Gastroesophageal sphincter (tissue), 4 donors: ENCODE data around the gene USP15. TPM values are rescaled to one million over a fixed set of nuclear protein-coding genes. Genes with fewer than 3 reads are reported as not detected.

Experiments
- ATAC-seq: fragments of 150-250 bp; one replicate; pipeline ENCODE4 v1.9.1; 2016; ENCODE audit warnings: mild to moderate bottlenecking, moderate library complexity
- H3K27ac ChIP-seq, 4 donors: fragments of 200-600 bp; sonication (generic) in 3 of 4; 1 replicate in 3 of 4; 2 replicates in 1 of 4; pipeline ENCODE4 v1.5.1; 2016 to 2019
- H3K27me3 ChIP-seq: fragments of 200-600 bp; sonication (generic); one replicate; pipeline ENCODE4 v1.5.1; 2019
- H3K36me3 ChIP-seq, 2 donors: fragments of 200-600 bp; sonication (generic); one replicate each; pipeline ENCODE4 v1.5.1; 2019; ENCODE audit warnings: control low read depth in 1 of 2
- H3K4me1 ChIP-seq, 3 donors: fragments of 200-600 bp; sonication (generic); 1 replicate in 2 of 3; 2 replicates in 1 of 3; pipeline ENCODE4 v1.5.1; 2016 to 2019; ENCODE audit warnings: control low read depth in 2 of 3
- H3K4me3 ChIP-seq, 2 donors: fragments of 200-600 bp; sonication (generic); one replicate each; pipeline ENCODE4 v1.5.1; 2019; ENCODE audit warnings: mild to moderate bottlenecking in 1 of 2, moderate library complexity in 1 of 2
- H3K9me3 ChIP-seq, 3 donors: fragments of 200-600 bp; sonication (generic); one replicate each; pipeline ENCODE4 v1.5.1; 2017 to 2019; ENCODE audit warnings: control low read depth in 2 of 3
- EP300 ChIP-seq: sonication (generic); formaldehyde crosslinking; IDR thresholded peaks from one replicate; pipeline ENCODE4 v1.6.1; 2017; ENCODE audit warnings: antibody characterized with exemption, mild to moderate bottlenecking
- POLR2A ChIP-seq, 2 donors: fragments of 450-650 bp; IDR thresholded peaks; one replicate each; pipeline ENCODE4 v1.6.1; 2017; ENCODE audit warnings: antibody characterized with exemption in 2 of 2, mild to moderate bottlenecking in 2 of 2, moderate library complexity in 1 of 2
- POLR2AphosphoS5 ChIP-seq: sonication (generic); formaldehyde crosslinking; IDR thresholded peaks from one replicate; pipeline ENCODE4 v1.6.1; 2017; ENCODE audit warnings: antibody characterized with exemption
- WGBS, 2 donors: methylation state at CpG; one replicate each; pipeline ENCODE4 v1.1.5; 2018; ENCODE audit warnings: low coverage in 1 of 2; 5-methylcytosine and 5-hydroxymethylcytosine counted together
- total RNA-seq, 4 donors: library from RNA; depleted of rRNA; stranded (reverse); fragments of >200 nt; gene quantifications; one replicate each; pipeline ENCODE4 v1.1.0, GENCODE V29; 2016
- TF ChIP-seq, protein P1 (sequence below), 4 experiments: fragments of 200-600 bp in 2 of 4; fragments of 450-650 bp in 2 of 4; sonication (generic) in 1 of 4; IDR thresholded peaks; one replicate each; pipeline ENCODE4 v1.5.1; 2017 to 2019; ENCODE audit warnings: antibody characterized with exemption in 4 of 4, mild to moderate bottlenecking in 2 of 4, moderate library complexity in 2 of 4

Gene USP15
- total RNA-seq = 10 to 100 TPM; 33.6 to 84.8 (median 70.0) TPM

DNA sequence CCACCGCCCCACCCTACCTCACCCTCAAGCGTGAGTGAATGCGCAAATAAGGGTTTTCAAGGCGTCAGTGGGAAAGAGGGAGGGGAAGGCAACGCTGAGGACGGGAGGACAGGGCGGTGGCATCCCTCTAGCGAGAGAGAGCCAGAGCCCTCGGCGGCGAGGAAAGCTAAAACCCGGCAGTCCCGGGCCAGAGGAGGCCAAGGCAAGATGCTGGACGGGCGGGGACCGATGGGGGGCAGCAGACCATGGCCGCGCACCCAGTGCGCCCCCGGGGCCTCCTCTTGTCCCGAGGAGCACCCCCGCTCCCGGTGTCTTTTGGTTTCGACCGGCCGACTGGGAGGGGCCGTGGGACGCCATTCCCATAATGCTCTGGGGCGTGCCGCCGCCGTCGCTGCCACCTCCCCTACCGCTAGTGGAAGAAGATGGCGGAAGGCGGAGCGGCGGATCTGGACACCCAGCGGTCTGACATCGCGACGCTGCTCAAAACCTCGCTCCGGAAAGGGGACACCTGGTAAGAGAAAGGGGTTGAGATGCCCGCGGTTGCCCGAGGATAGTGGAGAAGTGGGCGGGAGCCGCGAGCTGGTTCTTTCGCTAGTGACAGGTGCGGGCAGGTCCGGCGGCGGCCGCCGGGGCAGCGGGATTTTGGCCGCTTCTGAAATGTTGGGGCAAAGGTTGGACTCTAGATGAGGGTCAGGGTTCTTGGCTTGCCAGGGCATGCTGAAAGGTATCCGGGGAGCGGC is at the start of gene USP15:
USP15 (plus strand) TSS at position 412 of the 740 bp plus-strand sequence; CDS start at position 423, 11 bp downstream.
- ATAC-seq = peak; percentile 96
- H3K4me3 ChIP-seq = peak within 1 kb of the TSS; percentile 83 to 95
- peak within 1 kb of the TSS; percentile 87 to 96 (median 90) for H3K27ac ChIP-seq
- H3K36me3 ChIP-seq = no peaks in the 10 kb centered on the region
- no CpG with 5 or more reads among the region's 61 CpGs for WGBS, 2 donors
- H3K27me3 ChIP-seq = no peaks in the 10 kb centered on the region
- H3K4me1 ChIP-seq = peaks cover 15 to 75% (median 15%) of the 10 kb centered on the region in 3 donors
- no peak for TF ChIP-seq EP300
- TF ChIP-seq, protein P1, sequence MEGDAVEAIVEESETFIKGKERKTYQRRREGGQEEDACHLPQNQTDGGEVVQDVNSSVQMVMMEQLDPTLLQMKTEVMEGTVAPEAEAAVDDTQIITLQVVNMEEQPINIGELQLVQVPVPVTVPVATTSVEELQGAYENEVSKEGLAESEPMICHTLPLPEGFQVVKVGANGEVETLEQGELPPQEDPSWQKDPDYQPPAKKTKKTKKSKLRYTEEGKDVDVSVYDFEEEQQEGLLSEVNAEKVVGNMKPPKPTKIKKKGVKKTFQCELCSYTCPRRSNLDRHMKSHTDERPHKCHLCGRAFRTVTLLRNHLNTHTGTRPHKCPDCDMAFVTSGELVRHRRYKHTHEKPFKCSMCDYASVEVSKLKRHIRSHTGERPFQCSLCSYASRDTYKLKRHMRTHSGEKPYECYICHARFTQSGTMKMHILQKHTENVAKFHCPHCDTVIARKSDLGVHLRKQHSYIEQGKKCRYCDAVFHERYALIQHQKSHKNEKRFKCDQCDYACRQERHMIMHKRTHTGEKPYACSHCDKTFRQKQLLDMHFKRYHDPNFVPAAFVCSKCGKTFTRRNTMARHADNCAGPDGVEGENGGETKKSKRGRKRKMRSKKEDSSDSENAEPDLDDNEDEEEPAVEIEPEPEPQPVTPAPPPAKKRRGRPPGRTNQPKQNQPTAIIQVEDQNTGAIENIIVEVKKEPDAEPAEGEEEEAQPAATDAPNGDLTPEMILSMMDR (IDR thresholded peaks at IDR 0.05) = peak in 3 of 4 experiments; percentile 45 to 67 (median 57)
- peak; percentile 44 to 68 for TF ChIP-seq POLR2A (IDR thresholded peaks at IDR 0.05)
- TF ChIP-seq POLR2AphosphoS5 = peak; percentile 75
- no peaks in the 10 kb centered on the region for H3K9me3 ChIP-seq

DNA sequence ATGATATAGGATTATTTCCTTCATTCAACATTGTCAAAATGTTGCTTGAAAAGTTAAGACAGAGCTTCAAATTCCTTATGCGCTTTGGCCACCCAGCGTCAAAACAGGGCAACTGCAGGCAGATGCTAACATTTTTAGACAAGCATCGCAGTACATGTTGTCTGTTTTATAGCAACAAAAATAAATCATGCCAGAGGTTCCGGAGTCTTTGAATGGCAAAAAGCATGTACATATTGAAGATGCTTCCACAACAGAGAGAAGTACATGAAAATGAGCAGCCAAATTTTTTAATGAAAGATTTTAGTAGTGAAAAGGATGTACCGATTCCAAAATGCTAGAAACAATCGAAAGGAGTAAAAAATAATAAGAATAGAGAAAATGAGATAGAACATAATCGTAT is 49.8 kb upstream of the USP15 start:
- no peak for ATAC-seq
- WGBS, 2 donors = 0 to 28% methylated on average over 4 to 7 of the region's 7 CpGs
- TF ChIP-seq EP300 (no peak), POLR2AphosphoS5 (no peak)
- TF ChIP-seq, protein P1 (IDR thresholded peaks at IDR 0.05) = peak; percentile 60 to 70 (median 68)
- H3K27ac ChIP-seq = no peak overlapping the region
- H3K27me3 ChIP-seq = peaks cover 3% of the 10 kb centered on the region
- no peaks in the 10 kb centered on the region for H3K36me3 ChIP-seq
- no peak overlapping the region for H3K4me3 ChIP-seq
- no peaks in the 10 kb centered on the region for H3K4me1 ChIP-seq
- no peaks in the 10 kb centered on the region for H3K9me3 ChIP-seq

DNA sequence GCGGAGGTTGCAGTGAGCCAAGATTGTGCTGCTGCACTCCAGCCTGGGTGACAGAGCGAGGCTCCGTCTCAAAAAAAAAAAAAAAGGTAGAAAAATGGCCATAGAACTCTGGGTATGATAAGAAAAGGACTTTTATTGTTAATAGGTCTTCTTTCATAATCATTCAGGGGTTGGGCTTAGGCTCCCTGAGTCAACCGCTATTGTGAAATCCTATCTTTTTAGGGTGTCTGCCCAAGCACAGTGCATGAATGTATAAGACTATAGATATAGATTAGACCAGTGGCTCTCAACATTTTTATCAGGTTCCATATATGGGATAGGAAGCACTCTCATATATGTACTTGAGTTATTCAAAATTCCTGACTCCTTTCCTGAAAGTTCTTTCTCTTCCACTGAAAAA is 48.7 kb upstream of the USP15 start:
- WGBS, 2 donors = 89 to 91% methylated on average over 3 of the region's 4 CpGs
- Histone ChIP-seq H3K9me3 (no peaks in the 10 kb centered on the region), H3K4me1 (no peaks in the 10 kb centered on the region), H3K4me3 (no peak overlapping the region), H3K36me3 (no peaks in the 10 kb centered on the region), H3K27me3 (no peaks in the 10 kb centered on the region), H3K27ac (no peak overlapping the region)
- TF ChIP-seq EP300 (no peak), POLR2A (IDR thresholded peaks at IDR 0.05) (no peak), POLR2AphosphoS5 (no peak)
- TF ChIP-seq, protein P1 (IDR thresholded peaks at IDR 0.05) = no peak
- no peak for ATAC-seq

DNA sequence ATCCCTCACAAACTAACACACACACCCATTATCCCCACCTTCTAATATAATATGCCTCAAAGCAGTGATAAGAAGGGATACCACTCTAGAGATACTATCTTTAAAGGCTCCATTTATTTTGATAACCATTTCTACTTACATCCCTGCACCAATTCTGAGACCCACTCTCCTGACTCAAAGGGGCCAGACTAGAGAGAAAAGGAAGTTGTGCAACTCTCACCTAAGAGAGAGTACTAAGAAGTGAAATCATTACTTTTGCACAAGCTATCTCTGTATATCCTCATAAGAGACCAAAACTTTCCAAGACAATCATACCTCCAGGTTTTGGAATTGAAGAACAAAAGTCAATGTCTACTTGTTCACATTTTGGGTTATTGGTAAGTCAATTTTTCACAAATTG is 45.4 kb upstream of the USP15 start:
- Histone ChIP-seq H3K4me3 (no peak overlapping the region), H3K27me3 (no peaks in the 10 kb centered on the region), H3K36me3 (no peaks in the 10 kb centered on the region), H3K4me1 (no peaks in the 10 kb centered on the region), H3K9me3 (no peaks in the 10 kb centered on the region), H3K27ac (no peak overlapping the region)
- no peak for TF ChIP-seq POLR2A (IDR thresholded peaks at IDR 0.05)
- no peak for TF ChIP-seq EP300
- no peak for TF ChIP-seq POLR2AphosphoS5
- ATAC-seq = no peak

DNA sequence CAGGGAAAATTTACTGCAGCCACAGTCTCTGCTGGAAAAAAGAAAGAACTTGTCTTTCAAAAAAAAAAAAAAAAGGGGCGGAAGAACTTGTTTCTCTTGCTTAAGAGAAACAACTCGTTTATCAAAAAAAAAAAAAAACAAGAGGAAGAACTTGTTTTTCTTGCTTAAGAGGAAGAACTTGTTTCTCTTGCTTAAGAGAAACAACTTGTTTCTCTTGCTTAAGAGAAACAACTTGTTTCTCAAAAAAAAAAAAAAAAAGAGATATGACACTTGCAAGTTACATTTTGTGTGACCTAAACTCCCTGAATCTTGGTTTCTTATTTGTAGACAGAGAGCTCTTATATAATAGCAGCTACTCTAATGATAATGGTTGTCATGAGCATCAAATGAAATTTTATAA is 44.7 kb upstream of the USP15 start:
- ATAC-seq = no peak
- TF ChIP-seq POLR2AphosphoS5 = no peak
- no peak for TF ChIP-seq EP300
- TF ChIP-seq, protein P1 (IDR thresholded peaks at IDR 0.05) = no peak
- no peak for TF ChIP-seq POLR2A (IDR thresholded peaks at IDR 0.05)
- Histone ChIP-seq H3K9me3 (no peaks in the 10 kb centered on the region), H3K4me1 (no peaks in the 10 kb centered on the region), H3K27me3 (no peaks in the 10 kb centered on the region), H3K4me3 (no peak overlapping the region), H3K27ac (no peak overlapping the region), H3K36me3 (no peaks in the 10 kb centered on the region)
- WGBS, 2 donors = 40 to 58% methylated on average over 2 of the region's 2 CpGs
